GM18873 (cell line): ENCODE measurements around the gene WNT2.

Experiments
- ATAC-seq: cut with Tn5 transposase; IDR thresholded peaks from one replicate; pipeline ENCODE4 v1.9.1; 2021; ENCODE audit warnings: mild to moderate bottlenecking, moderate library complexity, moderate number of reproducible peaks; ENCODE audit not compliant: unreplicated experiment, low FRiP score

WNT2 gene

DNA sequence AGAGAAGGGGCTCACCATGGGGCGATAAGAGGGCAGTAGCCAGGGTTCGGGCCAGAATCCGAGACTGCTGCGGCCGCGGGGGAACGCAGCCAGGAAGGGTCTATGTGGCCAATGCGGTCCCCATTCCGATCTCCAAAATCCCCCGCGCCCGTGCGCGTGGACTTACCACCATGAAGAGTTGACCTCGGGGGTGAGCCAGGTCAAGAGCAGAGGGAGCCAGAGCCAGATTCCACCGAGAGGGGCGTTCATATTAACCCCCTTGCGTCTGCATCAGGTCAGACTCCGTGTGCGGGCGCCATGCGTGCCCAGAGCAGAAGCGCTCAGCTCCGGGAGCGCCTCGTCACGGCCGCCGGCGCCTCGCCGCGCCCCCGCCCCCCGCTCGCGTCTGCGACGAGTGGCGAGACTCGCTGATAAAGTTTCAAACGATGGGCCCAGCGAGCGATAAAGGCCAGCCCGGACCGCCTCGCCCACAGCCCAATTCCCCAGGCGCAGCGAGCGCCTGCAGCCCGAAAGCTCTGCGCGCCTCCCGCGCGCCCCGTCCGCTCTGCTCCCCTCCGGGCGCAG lies at the start of gene WNT2:
Gene WNT2, minus strand, starts transcription at position 318 of the 564 bp plus-strand sequence. Its CDS starts 69 bp downstream, at position 249.
- ATAC-seq = no peak

DNA sequence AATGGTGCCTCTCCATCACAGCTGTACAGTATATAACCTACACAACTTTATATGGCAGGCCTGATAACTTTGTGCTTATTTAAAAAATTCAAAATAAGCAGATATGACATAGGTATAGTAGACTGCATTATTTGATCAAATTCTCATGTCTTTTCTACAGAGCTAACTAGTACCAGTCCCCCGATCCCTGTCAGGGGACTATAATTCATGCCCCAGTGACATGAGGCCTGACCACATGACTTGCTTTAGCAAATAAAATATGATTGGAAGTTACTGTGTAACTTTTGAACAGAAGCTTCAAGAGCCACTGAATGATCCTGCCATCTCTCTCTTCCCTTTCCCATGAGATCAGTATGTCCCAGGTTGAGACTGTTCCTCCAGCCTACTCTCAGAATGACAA lies 49.2 kb upstream of the WNT2 start:
- no peak for ATAC-seq

DNA sequence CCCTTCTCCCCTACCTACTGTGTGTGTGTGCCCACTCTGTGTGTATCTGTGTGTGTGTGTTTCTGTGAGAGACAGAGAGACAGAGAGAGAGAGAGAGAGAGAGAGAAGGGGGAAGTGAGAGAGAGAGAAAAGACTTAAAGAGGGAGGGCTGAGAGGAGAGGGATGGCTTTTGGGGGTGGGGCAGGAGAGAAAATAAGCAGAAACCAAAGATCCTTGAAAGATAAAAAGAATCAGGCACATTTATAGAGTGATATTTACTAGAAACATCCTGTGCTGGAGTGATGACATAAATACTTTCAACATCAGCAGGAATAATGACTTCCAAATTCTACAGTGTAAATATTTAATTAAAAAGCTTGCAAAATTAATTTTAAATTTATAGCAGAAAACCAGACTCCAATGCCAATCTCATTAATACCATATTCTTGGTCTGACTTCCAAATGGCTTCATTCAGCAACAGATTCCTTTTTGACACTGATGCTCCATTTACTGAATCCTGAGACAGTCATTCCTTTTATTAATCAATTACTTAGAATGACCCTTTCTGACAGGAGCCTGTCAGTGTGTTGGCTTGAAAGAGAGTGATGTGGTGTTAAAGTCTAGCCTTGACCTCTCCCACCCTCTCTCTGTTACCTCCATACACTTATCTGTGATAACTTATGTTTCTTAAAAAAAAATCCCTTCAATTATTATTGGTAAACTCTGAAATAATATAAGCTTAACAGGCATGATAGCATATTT lies 41.7 kb upstream of the WNT2 start:
- no peak for ATAC-seq

- ATAC-seq = no peak
Observed at GRCh38 chr7:117362294-117362888, 39.5 kb upstream of the WNT2 start.

DNA sequence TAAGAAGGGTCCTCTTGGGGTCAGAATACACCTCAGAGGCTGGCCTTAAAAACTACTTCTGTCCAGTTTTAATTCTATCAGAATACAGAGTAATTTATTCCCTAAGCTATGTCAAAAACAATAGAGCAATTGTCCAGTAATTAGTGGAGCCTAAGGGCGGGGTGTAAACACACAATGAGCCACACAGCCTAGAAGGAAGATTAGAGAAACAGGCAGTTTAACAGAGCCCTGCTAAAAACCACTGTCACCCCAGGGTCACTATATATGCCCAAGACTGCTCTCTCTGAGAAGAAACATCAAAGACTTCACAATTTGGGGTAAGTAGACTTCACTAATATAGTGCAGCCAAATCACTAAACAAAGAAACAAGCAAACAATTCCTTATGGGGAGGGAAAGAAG lies 27.2 kb upstream of the WNT2 start:
- ATAC-seq = no peak

DNA sequence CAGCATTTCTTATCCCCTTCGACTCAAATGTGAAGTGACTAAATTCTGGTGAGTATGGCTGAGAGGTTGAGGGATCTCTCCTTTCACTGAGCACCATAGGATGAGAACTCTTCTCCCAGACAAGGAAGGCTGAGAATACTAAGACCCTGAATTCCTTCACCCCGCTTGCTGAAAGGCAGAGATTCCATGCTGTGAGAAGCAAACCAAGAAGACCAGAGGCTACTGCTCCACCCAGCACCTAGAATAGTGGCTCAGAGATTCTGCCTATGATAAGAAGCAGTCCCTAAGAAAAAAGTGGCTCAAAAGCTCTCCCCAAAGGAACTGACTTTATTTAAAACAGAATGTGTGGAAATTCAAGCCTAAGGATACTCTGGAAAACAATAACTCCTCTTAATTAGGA lies 26.7 kb upstream of the WNT2 start:
- ATAC-seq = no peak

DNA sequence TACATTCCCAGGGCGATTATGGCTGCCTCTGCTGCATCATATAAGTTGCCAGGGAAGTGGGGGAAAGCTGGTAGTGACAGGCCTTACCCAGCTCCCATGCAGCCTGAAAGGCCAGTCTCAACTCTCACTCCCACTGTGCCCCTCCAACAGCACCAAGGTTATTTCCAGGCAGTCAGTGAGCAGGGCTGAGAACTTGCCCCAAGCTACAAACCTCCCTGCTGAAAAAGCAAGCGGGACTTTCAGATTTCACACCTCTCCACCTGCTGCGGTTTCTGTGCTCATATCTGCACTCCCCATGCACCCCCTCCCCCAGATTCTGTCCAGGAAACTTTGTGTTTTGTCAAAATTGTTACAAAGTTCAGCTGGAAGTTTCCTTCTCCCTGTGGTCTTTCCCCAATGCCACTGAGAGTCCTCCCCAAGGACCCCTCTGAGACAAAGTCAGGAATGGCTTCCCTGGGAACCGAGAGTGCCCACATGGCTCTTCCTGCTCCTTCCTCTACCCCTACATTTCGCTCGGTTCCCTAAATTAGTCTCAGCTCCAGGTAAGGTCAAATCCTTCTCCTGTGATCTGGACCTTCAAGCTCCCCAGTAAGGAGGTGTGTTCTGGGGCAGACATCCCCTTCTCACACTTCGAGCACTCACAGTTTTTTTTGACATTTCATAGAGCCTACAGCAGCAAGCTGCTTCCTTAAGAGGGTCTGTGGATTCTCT lies 25.3 kb upstream of the WNT2 start:
- no peak for ATAC-seq

DNA sequence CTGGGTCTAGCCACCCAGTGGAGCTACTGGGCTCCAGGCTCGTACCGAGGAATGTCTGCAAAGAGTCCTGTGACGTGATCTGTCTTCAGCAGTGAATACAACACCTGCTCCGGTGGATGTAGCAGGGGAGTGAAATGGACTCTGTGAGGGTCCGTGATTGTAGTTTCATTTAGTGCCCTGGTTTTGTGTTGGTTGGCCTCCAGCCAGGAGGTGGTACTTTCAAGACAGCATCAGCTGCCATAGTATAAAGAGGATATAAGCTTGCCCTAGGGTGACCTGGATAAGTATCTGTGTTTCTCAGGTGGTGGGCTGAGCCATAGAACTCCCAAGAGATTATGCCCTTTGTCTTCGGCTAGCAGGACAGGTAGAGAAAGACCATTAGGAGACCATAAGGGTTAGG lies 24.6 kb upstream of the WNT2 start:
- ATAC-seq = no peak

DNA sequence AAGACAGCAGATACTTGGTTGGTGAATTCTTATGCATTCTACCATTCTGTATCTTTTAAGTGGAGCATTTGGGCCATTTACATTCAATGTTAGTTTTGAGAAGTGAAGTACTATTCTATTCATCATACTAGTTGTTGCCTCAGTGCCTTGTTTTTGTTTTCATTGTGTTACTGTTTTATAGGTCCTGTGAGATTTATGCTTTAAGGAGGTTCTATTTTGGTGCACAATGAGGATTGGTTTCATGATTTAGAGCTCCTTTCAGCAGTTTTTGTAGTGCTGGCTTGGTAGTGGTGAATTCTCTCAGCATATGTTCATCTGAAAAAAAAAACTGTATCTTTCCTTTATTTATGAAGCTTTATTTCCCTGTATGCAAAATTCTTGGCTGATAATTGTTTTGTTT lies 23.3 kb upstream of the WNT2 start:
- no peak for ATAC-seq

- no peak for ATAC-seq
Observed at GRCh38 chr7:117338020-117338419, 15.2 kb upstream of the WNT2 start.

DNA sequence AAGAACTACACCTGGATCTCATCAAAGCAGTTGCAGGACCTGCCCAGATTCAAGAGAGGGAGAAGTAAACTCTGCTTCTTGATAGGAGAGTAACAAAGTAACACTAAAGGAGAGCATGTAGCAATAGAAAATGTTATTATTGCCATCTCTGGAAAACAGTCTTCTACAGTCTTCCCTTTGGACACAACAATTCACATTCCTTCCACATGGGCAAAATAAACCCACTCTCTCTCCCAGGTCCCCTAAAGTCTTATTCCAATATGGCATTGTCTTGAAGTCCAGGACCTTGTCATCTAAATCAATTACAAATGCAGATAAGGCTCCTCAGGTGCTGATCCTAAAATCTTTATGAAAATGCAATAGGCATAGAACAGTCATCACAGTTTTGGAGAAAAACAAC lies 10.3 kb upstream of the WNT2 start:
- ATAC-seq = no peak

GRCh38 chr7:117332031-117332430 lies 9.2 kb upstream of the WNT2 start:
- ATAC-seq = no peak

- no peak for ATAC-seq
Observed at GRCh38 chr7:117325836-117326235, 3.0 kb upstream of the WNT2 start.

- ATAC-seq = no peak
Observed at GRCh38 chr7:117324960-117325359, 2.1 kb upstream of the WNT2 start.

DNA sequence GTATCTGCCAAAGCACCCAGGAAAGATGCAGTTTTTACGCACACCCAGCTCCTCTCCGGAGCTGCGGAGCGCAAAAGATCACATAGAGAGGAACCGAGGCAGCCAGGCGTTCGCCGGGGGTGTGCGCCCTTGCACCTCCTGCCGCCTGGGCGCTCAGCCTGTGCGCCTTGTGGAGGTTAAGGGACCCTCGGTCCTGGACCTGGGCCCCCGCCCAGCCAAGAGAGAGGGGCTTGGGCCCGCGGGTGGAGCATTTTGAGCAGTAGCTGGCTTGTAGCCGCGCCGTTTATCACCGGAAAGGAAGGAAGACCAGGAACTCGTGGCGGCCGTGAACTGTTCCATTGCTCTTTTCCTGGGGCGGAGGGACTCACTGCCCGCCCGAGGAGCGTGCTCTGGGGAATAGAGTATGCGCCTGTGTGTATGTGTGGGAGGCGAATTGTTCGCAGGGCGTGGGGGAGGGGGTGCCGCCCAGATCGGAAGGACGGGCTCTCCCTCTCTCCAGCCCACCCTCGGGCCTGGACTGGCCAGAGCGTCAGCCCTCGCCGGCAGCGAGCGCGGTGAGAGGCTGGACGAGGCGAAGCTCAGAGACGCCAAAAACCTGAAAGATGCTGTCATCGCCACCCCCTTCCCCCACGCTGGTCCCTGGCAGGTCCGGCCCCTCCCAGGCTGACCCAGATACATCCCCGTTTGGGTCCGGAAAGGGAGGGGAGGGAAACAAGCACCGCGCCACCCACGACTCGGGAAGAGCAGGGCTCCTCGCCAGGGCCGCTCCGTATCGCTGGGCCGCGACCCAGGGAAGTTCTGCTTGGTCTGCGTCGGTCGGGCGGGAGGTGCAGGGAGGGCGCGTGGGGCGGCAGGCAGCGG lies 1.2 kb upstream of the WNT2 start:
- no peak for ATAC-seq

GRCh38 chr7:117323305-117323850 lies 520 bp upstream of the WNT2 start:
- no peak for ATAC-seq

GRCh38 chr7:117320523-117320922 lies 2.3 kb downstream of the WNT2 start:
- no peak for ATAC-seq

- ATAC-seq = no peak
Observed at GRCh38 chr7:117319181-117319580, 3.7 kb downstream of the WNT2 start.

DNA sequence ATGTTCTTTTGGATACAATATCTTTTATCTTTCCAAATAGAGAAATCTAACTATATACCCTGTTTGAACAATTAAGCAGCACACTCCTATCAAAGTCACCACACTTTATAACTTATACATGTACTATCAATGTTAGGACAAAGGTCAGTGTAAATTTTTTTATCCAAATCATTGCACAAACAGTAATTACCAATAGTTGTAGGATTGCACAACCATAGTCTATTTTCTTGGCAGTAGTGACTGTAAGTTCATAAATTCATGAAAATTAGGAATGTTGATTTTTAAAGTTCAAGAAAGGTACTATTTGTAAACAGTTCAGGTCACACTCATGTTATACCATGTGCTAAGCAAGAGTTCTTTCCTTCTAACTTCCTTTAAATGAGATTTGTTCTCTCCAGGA lies 9.3 kb downstream of the WNT2 start:
- ATAC-seq = no peak
